Endothelial cell of umbilical vein (primary cell): ENCODE data around the gene SMPX.

ENCODE experiments used
- EZH2 ChIP-seq: IDR thresholded peaks from 2 replicates; pipeline ENCODE4 v1.6.1; 2012; ENCODE audit warnings: borderline replicate concordance, low read depth, mild to moderate bottlenecking, moderate library complexity, low read length, inconsistent platforms; ENCODE audit not compliant: severe bottlenecking
- MYC ChIP-seq: IDR thresholded peaks from one replicate; pipeline ENCODE4 v1.6.1; 2011; ENCODE audit warnings: mild to moderate bottlenecking, low read depth, low read length
- POLR2A ChIP-seq: IDR thresholded peaks from 2 replicates; pipeline ENCODE4 v1.6.1; 2012; ENCODE audit warnings: low read depth, mild to moderate bottlenecking, control low read depth, low read length
- POLR2AphosphoS5 ChIP-seq: IDR thresholded peaks from 2 replicates; pipeline ENCODE4 v1.6.1; 2012; ENCODE audit warnings: low read depth, mild to moderate bottlenecking, control low read depth, low read length, moderate library complexity; ENCODE audit not compliant: insufficient read depth
- TF ChIP-seq, protein P1 (sequence below), 2 donors: IDR thresholded peaks; 1 replicate in 1 of 2; 2 replicates in 1 of 2; pipeline ENCODE4 v1.5.1; 2011; ENCODE audit warnings: low read length in 2 of 2, mild to moderate bottlenecking in 2 of 2, moderate library complexity in 2 of 2, control low read depth in 1 of 2, inconsistent platforms in 1 of 2, low read depth in 1 of 2; ENCODE audit not compliant: insufficient read depth in 1 of 2; ENCODE audit errors: extremely low read depth in 1 of 2
- TF ChIP-seq, protein P2 (sequence below): IDR thresholded peaks from 2 replicates; pipeline ENCODE4 v1.6.1; 2011; ENCODE audit not compliant: insufficient read depth, insufficient read length

DNA sequence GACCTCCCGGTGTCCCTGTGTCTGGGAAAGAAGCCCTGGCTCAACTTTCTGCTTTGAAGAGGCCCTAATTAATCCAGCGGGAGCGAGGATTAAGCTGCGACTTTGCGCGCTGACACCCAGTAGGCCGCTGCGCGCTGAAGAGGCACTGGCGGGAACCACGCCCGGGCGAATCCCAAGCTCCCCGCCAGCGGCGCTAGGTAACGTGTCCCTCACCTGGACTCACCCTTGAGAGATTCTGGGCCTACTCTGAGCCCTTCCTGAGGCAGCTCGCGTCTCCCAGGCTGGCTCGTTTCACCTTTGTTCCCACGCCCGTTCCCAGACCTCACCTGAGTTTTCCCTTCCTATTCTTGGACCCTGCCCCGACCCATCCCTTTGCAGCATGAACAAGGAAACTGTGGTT, 99.2 kb downstream of the SMPX start:
- TF ChIP-seq, protein P1, sequence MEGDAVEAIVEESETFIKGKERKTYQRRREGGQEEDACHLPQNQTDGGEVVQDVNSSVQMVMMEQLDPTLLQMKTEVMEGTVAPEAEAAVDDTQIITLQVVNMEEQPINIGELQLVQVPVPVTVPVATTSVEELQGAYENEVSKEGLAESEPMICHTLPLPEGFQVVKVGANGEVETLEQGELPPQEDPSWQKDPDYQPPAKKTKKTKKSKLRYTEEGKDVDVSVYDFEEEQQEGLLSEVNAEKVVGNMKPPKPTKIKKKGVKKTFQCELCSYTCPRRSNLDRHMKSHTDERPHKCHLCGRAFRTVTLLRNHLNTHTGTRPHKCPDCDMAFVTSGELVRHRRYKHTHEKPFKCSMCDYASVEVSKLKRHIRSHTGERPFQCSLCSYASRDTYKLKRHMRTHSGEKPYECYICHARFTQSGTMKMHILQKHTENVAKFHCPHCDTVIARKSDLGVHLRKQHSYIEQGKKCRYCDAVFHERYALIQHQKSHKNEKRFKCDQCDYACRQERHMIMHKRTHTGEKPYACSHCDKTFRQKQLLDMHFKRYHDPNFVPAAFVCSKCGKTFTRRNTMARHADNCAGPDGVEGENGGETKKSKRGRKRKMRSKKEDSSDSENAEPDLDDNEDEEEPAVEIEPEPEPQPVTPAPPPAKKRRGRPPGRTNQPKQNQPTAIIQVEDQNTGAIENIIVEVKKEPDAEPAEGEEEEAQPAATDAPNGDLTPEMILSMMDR (IDR thresholded peaks at IDR 0.05; ENCODE audit: extremely low read depth in 1 of 2, insufficient read depth in 1 of 2, low read depth in 1 of 2, low read length in 2 of 2) = no peak
- TF ChIP-seq MYC (no peak), POLR2A (no peak), EZH2 (no peak), POLR2AphosphoS5 (no peak)
- TF ChIP-seq, protein P2, sequence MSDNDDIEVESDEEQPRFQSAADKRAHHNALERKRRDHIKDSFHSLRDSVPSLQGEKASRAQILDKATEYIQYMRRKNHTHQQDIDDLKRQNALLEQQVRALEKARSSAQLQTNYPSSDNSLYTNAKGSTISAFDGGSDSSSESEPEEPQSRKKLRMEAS = no peak
